Ascending aorta (tissue), 2 donors: ENCODE data around the gene UGT1A10. TPM values are rescaled to one million over a fixed set of nuclear protein-coding genes. Genes with fewer than 3 reads are reported as not detected.

Source experiments
- DNase-seq, 2 donors: peaks; one replicate each; pipeline ENCODE4 v3.0.0-alpha.2; 2019; ENCODE audit warnings: low spot score in 2 of 2
- H3K27ac ChIP-seq, 2 donors: fragments of 200-600 bp; sonication (generic); one replicate each; pipeline ENCODE4 v1.5.1; 2016 to 2017; ENCODE audit warnings: mild to moderate bottlenecking in 1 of 2
- H3K27me3 ChIP-seq: fragments of 200-600 bp; sonication (generic); one replicate; pipeline ENCODE4 v1.5.1; 2017
- H3K36me3 ChIP-seq, 2 donors: fragments of 200-600 bp; sonication (generic); one replicate each; pipeline ENCODE4 v1.5.1; 2016
- H3K4me1 ChIP-seq, 2 donors: fragments of 200-600 bp; sonication (generic); one replicate each; pipeline ENCODE4 v1.5.1; 2016 to 2017; ENCODE audit warnings: mild to moderate bottlenecking in 1 of 2
- H3K4me3 ChIP-seq, 2 donors: fragments of 200-600 bp; sonication (generic); one replicate each; pipeline ENCODE4 v1.5.1; 2016 to 2017; ENCODE audit warnings: mild to moderate bottlenecking in 1 of 2
- H3K9me3 ChIP-seq, 2 donors: fragments of 200-600 bp; sonication (generic); one replicate each; pipeline ENCODE4 v1.5.1; 2016
- intact Hi-C: fragments of 100-400 bp; cut with DNase I; formaldehyde crosslinking; loops from one replicate; pipeline ENCODE4 v1.15.1; 2023
- total RNA-seq: library from RNA; depleted of rRNA; stranded (reverse); fragments of >200 nt; gene quantifications from one replicate; pipeline ENCODE4 v1.1.0, GENCODE V29; 2016
- TF ChIP-seq, protein P1 (sequence below), 3 experiments: fragments of 200-600 bp in 2 of 3; fragments of 450-650 bp in 1 of 3; sonication (generic) in 2 of 3; IDR thresholded peaks; one replicate each; pipeline ENCODE4 v1.5.1; 2016 to 2019; ENCODE audit warnings: antibody characterized with exemption in 3 of 3, mild to moderate bottlenecking in 1 of 3, moderate library complexity in 1 of 3

Gene UGT1A10
- total RNA-seq, 1 donor from 2014 or later, result not detected

DNA sequence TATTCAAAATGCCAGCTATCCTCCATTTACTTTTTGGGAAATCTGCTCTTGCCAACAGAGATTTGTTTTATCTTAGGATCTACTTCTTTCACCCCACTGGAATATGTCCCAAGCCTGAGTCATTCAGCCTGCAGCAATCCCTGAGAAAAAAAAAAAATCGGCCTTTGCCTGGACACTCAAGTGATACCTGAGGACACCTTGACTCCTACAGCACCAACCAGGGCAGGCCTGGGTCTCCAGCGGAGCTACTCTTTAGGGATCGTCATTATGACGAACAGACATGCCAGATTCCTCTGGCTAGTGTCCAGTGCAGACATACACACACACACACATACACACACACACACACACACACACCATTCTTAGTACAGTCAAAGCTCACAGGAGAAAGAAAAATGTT lies 54.2 kb downstream of the UGT1A10 start:
- no peak for DNase-seq
- no peak overlapping the region for H3K4me3 ChIP-seq
- no peaks in the 10 kb centered on the region for H3K27me3 ChIP-seq
- no peaks in the 10 kb centered on the region for H3K4me1 ChIP-seq
- intact Hi-C loops, result no loop called here
- H3K36me3 ChIP-seq, result no peaks in the 10 kb centered on the region
- no peak overlapping the region for H3K27ac ChIP-seq
- no peaks in the 10 kb centered on the region for H3K9me3 ChIP-seq
- TF ChIP-seq, protein P1, sequence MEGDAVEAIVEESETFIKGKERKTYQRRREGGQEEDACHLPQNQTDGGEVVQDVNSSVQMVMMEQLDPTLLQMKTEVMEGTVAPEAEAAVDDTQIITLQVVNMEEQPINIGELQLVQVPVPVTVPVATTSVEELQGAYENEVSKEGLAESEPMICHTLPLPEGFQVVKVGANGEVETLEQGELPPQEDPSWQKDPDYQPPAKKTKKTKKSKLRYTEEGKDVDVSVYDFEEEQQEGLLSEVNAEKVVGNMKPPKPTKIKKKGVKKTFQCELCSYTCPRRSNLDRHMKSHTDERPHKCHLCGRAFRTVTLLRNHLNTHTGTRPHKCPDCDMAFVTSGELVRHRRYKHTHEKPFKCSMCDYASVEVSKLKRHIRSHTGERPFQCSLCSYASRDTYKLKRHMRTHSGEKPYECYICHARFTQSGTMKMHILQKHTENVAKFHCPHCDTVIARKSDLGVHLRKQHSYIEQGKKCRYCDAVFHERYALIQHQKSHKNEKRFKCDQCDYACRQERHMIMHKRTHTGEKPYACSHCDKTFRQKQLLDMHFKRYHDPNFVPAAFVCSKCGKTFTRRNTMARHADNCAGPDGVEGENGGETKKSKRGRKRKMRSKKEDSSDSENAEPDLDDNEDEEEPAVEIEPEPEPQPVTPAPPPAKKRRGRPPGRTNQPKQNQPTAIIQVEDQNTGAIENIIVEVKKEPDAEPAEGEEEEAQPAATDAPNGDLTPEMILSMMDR (IDR thresholded peaks at IDR 0.05), result no peak

DNA sequence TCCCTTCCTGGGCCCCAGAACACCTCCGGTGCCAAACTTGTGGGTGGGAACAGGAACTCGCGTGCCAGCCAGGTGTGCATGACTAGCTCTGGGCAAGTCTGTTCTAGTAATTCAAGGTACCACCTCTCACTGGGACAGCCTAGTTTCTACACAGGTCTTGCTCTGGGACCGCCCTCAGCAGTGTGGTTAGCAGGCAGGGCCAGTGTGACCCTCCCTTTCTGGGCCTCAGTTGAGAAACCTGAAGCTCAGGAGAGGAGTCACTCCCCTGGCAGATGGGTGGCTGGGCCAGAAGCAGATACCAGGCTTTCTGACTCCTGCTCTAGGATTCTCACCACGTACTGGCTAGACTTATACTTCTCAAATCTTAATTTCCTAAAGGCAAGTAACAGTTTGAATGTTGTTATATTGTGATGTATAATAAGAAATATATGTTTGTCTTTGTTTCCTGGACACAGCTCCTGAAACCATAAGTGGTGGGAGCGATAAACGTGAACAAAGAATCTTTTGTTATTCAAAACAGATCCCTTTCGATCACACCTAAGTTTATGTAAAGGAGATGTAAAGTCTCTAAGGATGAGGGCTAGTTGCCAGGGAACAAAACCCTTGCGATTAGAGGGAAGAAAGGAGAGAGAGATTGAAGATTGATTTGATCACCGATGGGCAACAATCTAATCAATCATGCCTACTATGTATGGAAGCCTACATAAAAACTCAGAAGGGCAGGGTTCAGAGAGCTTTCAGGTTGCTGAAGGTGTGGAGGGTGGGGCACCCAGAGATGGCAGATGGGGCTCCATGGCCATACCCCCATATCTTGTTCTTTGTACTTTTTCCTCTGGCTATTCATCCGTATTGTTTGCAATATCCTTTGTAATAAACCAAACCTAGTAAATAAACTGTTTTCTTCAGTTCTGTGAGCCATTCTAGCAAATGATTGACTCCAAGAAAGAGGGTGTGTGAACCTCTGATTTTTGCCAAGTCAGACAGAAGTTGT lies 55.5 kb downstream of the UGT1A10 start:
- intact Hi-C loops, result no loop called here
- H3K27ac ChIP-seq, result no peak overlapping the region
- DNase-seq, result no peak
- H3K4me1 ChIP-seq, result no peaks in the 10 kb centered on the region
- TF ChIP-seq, protein P1 (IDR thresholded peaks at IDR 0.05), result no peak
- H3K36me3 ChIP-seq, result no peaks in the 10 kb centered on the region
- no peaks in the 10 kb centered on the region for H3K27me3 ChIP-seq
- H3K4me3 ChIP-seq, result no peak overlapping the region
- no peaks in the 10 kb centered on the region for H3K9me3 ChIP-seq

DNA sequence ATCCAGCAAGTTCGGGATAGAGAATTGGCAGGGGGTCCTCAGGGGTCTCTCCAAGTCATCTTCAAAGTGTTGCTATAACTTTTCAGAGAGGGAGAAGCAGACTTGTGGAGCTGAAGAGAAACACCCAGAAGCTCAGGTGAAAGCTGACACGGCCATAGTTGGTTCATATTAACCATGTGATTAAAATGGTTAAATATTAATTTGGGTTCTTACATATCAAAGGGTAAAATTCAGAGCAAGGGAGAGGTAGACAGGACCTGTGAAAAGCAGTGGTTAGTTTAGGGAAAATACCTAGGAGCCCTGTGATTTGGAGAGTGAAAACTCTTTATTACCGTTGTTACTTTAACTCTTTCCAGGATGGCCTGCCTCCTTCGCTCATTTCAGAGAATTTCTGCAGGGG lies 56.4 kb downstream of the UGT1A10 start, which contains the start of gene UGT1A6:
Gene UGT1A6, plus strand, starts transcription at position 243 of the 400 bp plus-strand sequence. Its CDS starts 115 bp downstream, at position 358.
- Histone ChIP-seq H3K27me3 (no peaks in the 10 kb centered on the region), H3K36me3 (no peaks in the 10 kb centered on the region), H3K4me1 (no peaks in the 10 kb centered on the region), H3K4me3 (no peak within 1 kb of the TSS), H3K27ac (no peak within 1 kb of the TSS), H3K9me3 (no peaks in the 10 kb centered on the region)
- intact Hi-C loops, result no loop called here
- TF ChIP-seq, protein P1 (IDR thresholded peaks at IDR 0.05), result no peak
- DNase-seq, result no peak

DNA sequence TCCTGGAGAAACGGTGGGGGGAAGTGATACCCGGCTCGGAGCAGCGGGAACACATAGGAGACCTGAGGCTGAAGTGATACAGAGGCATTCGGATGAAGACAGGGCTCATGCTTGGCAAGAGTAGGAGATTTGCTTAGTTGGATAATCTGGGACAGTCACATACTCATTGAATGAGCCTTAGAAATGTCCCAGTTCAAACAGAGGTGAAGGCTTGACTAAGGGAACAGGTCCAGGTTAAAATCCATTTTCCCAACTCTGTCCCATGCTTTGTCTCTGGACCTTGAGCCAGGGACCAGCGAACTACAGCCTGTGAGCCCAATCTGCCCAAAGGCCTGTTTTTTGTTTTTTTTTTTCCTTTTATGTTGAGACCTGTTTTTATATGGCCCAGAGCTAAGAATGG lies 57.7 kb downstream of the UGT1A10 start:
- intact Hi-C loops, result no loop called here
- Histone ChIP-seq H3K36me3 (no peaks in the 10 kb centered on the region), H3K4me3 (no peak overlapping the region), H3K9me3 (no peaks in the 10 kb centered on the region), H3K4me1 (no peaks in the 10 kb centered on the region), H3K27me3 (no peaks in the 10 kb centered on the region), H3K27ac (no peak overlapping the region)
- TF ChIP-seq, protein P1 (IDR thresholded peaks at IDR 0.05), result no peak
- no peak for DNase-seq

DNA sequence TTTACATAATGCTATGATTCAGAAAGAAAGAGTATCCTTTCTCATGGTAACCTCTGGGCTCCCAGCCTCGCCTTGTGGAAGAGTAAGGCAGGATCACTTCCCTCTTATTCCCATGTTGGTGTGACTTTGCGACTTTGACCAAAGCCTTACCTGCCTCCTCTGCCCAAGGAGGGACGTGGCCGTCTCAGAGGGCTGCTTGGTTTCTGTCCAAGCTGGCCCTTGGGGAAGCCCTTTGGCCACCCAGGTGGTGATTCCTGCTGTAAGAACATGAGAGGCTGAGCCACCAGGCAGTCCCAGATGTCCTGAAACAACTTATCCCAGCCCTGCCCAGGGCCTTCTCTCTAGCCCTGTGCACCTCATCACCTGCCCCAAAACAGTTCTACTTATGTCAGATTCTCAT lies 62.5 kb downstream of the UGT1A10 start:
- Histone ChIP-seq H3K27ac (no peak overlapping the region), H3K36me3 (no peaks in the 10 kb centered on the region), H3K27me3 (no peaks in the 10 kb centered on the region), H3K4me3 (no peak overlapping the region), H3K9me3 (no peaks in the 10 kb centered on the region), H3K4me1 (peaks cover 0 to 3% of the 10 kb centered on the region in 2 donors)
- no peak for DNase-seq
- intact Hi-C loops, result no loop called here
- TF ChIP-seq, protein P1 (IDR thresholded peaks at IDR 0.05), result no peak
